GM12891 (cell line): ENCODE data around the gene TPGS1.

ENCODE experiments used
- DNase-seq: peaks from one replicate; pipeline ENCODE4 v3.0.0; 2011; ENCODE audit warnings: low spot score; ENCODE audit not compliant: insufficient read length
- FAIRE-seq: peaks from 2 replicates; lab custom pipeline; 2011; peaks lifted over from hg19 to GRCh38; lab: Jason Lieb, UNC
- PAX5 ChIP-seq: IDR thresholded peaks from 2 replicates; pipeline ENCODE4 v1.6.1; 2011; ENCODE audit warnings: low read length, moderate library complexity, mild to moderate bottlenecking; ENCODE audit not compliant: insufficient read depth, severe bottlenecking
- POLR2A ChIP-seq: IDR thresholded peaks from 2 replicates; pipeline ENCODE4 v1.6.1; 2011; ENCODE audit warnings: low read depth, low read length, control low read depth
- POLR2AphosphoS5 ChIP-seq: IDR thresholded peaks from 2 replicates; pipeline ENCODE4 v1.6.1; 2011; ENCODE audit warnings: low read depth, low read length, control low read depth
- POU2F2 ChIP-seq: IDR thresholded peaks from 2 replicates; pipeline ENCODE4 v1.6.1; 2011; ENCODE audit warnings: low read depth, mild to moderate bottlenecking, control low read depth, low read length, moderate library complexity
- SPI1 ChIP-seq: IDR thresholded peaks from 2 replicates; pipeline ENCODE4 v1.6.1; 2011; ENCODE audit warnings: low read depth, low read length, control low read depth
- TAF1 ChIP-seq: IDR thresholded peaks from 2 replicates; pipeline ENCODE4 v1.6.1; 2011; ENCODE audit warnings: low read depth, low read length, control low read depth

Gene TPGS1

GRCh38 chr19:548886-549830 lies 41.9 kb downstream of the TPGS1 start:
- DNase-seq (no peak), FAIRE-seq (no peak)
- TF ChIP-seq POU2F2 (no peak), POLR2AphosphoS5 (no peak), SPI1 (no peak), PAX5 (no peak), TAF1 (no peak), POLR2A (no peak)

- DNase-seq: no peak
- TF ChIP-seq POU2F2 (no peak), TAF1 (no peak), SPI1 (no peak), PAX5 (no peak), POLR2A (no peak), POLR2AphosphoS5 (no peak)
- no peak for FAIRE-seq
Observed at GRCh38 chr19:554817-555216, 47.5 kb downstream of the TPGS1 start.

GRCh38 chr19:555474-555808 lies 48.1 kb downstream of the TPGS1 start:
- TF ChIP-seq SPI1: no peak
- TF ChIP-seq TAF1: no peak
- TF ChIP-seq POLR2AphosphoS5: no peak
- TF ChIP-seq POLR2A: no peak
- no peak for TF ChIP-seq PAX5
- no peak for TF ChIP-seq POU2F2
- DNase-seq (no peak), FAIRE-seq (no peak)

- DNase-seq (no peak), FAIRE-seq (no peak)
- TF ChIP-seq SPI1 (no peak), TAF1 (no peak), PAX5 (no peak), POLR2A (no peak), POU2F2 (no peak), POLR2AphosphoS5 (no peak)
Observed at GRCh38 chr19:556611-557382, 49.5 kb downstream of the TPGS1 start.

GRCh38 chr19:558770-559439 lies 51.6 kb downstream of the TPGS1 start:
- FAIRE-seq (no peak), DNase-seq (no peak)
- TF ChIP-seq PAX5: no peak
- TF ChIP-seq POU2F2: no peak
- no peak for TF ChIP-seq POLR2AphosphoS5
- TF ChIP-seq TAF1: no peak
- TF ChIP-seq POLR2A: no peak
- TF ChIP-seq SPI1: no peak

GRCh38 chr19:560121-560520 lies 52.8 kb downstream of the TPGS1 start:
- FAIRE-seq (no peak), DNase-seq (no peak)
- no peak for TF ChIP-seq POLR2AphosphoS5
- TF ChIP-seq TAF1: no peak
- no peak for TF ChIP-seq POLR2A
- no peak for TF ChIP-seq POU2F2
- no peak for TF ChIP-seq SPI1
- TF ChIP-seq PAX5: no peak

- TF ChIP-seq POLR2A (no peak), SPI1 (no peak), POLR2AphosphoS5 (no peak), PAX5 (no peak), POU2F2 (no peak), TAF1 (no peak)
- no peak for FAIRE-seq
- no peak for DNase-seq
Observed at GRCh38 chr19:566403-566802, 59.1 kb downstream of the TPGS1 start.

- DNase-seq: no peak
Observed at GRCh38 chr19:566844-567243, 59.5 kb downstream of the TPGS1 start.

GRCh38 chr19:567296-567900 lies 60.1 kb downstream of the TPGS1 start:
- TF ChIP-seq POLR2A: no peak
- TF ChIP-seq POLR2AphosphoS5: no peak
- TF ChIP-seq SPI1: no peak
- TF ChIP-seq PAX5: no peak
- no peak for DNase-seq
- no peak for FAIRE-seq

More at GRCh38 chr19:566844-567243, 59.5 kb downstream of the TPGS1 start:
- FAIRE-seq: no peak
- no peak for TF ChIP-seq POU2F2
